Activated CD4-positive, alpha-beta T cell treated with anti-CD3 and anti-CD28 coated beads, Interleukin-2, amount 50 U/mL, for 24 hours (primary cell): Measurements from ENCODE around the gene GYPC.
A peak's percentile ranks its signal among the peaks of the same experiment; 100 is the strongest.

Source experiments
- DNase-seq, 2 donors: peaks; one replicate each; pipeline ENCODE4 v3.0.0-alpha.2; 2020; ENCODE audit warnings: low read depth in 1 of 2, low spot score in 1 of 2

GYPC gene

GRCh38 chr2:126649101-126649500 is 6.9 kb upstream of the GYPC start:
- DNase-seq, result no peak

- no peak for DNase-seq
Observed at GRCh38 chr2:126650994-126651393, 5.0 kb upstream of the GYPC start.

GRCh38 chr2:126652323-126652891 is 3.6 kb upstream of the GYPC start:
- no peak for DNase-seq

- no peak for DNase-seq
Observed at GRCh38 chr2:126653109-126653508, 2.8 kb upstream of the GYPC start.

- DNase-seq, result no peak
Observed at GRCh38 chr2:126653761-126654160, 2.2 kb upstream of the GYPC start.

GRCh38 chr2:126655051-126655450 is 907 bp upstream of the GYPC start:
- DNase-seq, result no peak

- DNase-seq, result no peak
Observed at GRCh38 chr2:126656431-126657147, 631 bp downstream of the GYPC start.

- DNase-seq, result no peak
Observed at GRCh38 chr2:126657148-126657635, 1.2 kb downstream of the GYPC start.

GRCh38 chr2:126657636-126658318 is 1.8 kb downstream of the GYPC start:
- DNase-seq, result peak in 1 of 2 donors; percentile 58

GRCh38 chr2:126658319-126658904 is 2.5 kb downstream of the GYPC start:
- no peak for DNase-seq

GRCh38 chr2:126658905-126659561 is 3.1 kb downstream of the GYPC start:
- DNase-seq, result no peak

GRCh38 chr2:126659562-126660467 is 3.9 kb downstream of the GYPC start:
- DNase-seq, result no peak

- DNase-seq, result no peak
Observed at GRCh38 chr2:126660971-126661370, 5.0 kb downstream of the GYPC start.

- no peak for DNase-seq
Observed at GRCh38 chr2:126661702-126662500, 5.9 kb downstream of the GYPC start.

- no peak for DNase-seq
Observed at GRCh38 chr2:126662621-126663020, 6.7 kb downstream of the GYPC start.

GRCh38 chr2:126663184-126663963 is 7.4 kb downstream of the GYPC start:
- no peak for DNase-seq

- DNase-seq, result no peak
Observed at GRCh38 chr2:126664234-126664633, 8.3 kb downstream of the GYPC start.

GRCh38 chr2:126664639-126665038 is 8.7 kb downstream of the GYPC start:
- no peak for DNase-seq

GRCh38 chr2:126665483-126665882 is 9.5 kb downstream of the GYPC start:
- no peak for DNase-seq
